PC-3 (cell line): ENCODE measurements around the gene AMELX. TPM values are rescaled to one million over a fixed set of nuclear protein-coding genes. Genes with fewer than 3 reads are reported as not detected.

Experiments
- ATAC-seq: fragments of 200-7000 bp; cut with Tn5 transposase; 2 replicates; pipeline ENCODE4 v1.9.1; 2020; ENCODE audit warnings: mild to moderate bottlenecking, moderate library complexity
- BruUV-seq: library from RNA; stranded (reverse); fragments of 400-500 nt; replicated peaks from 2 replicates; lab custom pipeline; 2021; lab: Mats Ljungman, UMichigan
- CTCF ChIA-PET: fragments of 300-600 bp; sonication (Branson Sonifier 250); formaldehyde crosslinking; loops from one replicate; lab custom pipeline; 2022; ENCODE audit warnings: antibody characterized with exemption; lab: Charles Lee
- POLR2A ChIA-PET: fragments of 300-600 bp; sonication (Branson Sonifier 250); formaldehyde crosslinking; loops from one replicate; lab custom pipeline; 2022; ENCODE audit warnings: antibody characterized with exemption; ENCODE audit not compliant: unreplicated experiment; lab: Charles Lee
- DNase-seq: peaks from one replicate; pipeline ENCODE4 v3.0.0-alpha.2; 2015
- H2AFZ ChIP-seq: fragments of 300-600 bp; sonication (generic); 2 replicates; pipeline ENCODE4 v1.6.0; 2016; ENCODE audit warnings: antibody characterized with exemption, low read length
- H3F3A ChIP-seq: fragments of 300-600 bp; sonication (generic); one replicate; pipeline ENCODE4 v1.6.0; 2017; ENCODE audit warnings: antibody characterized with exemption, low read length, control low read depth, mild to moderate bottlenecking; ENCODE audit not compliant: unreplicated experiment
- H3K27ac ChIP-seq: fragments of 300-600 bp; sonication (generic); 2 replicates; pipeline ENCODE4 v1.5.1; 2016; ENCODE audit warnings: mild to moderate bottlenecking, low read length
- H3K27me3 ChIP-seq: fragments of 300-600 bp; sonication (generic); 2 replicates; pipeline ENCODE4 v1.6.1; 2016; ENCODE audit warnings: low read length, mixed read lengths
- H3K36me3 ChIP-seq: fragments of 300-600 bp; sonication (generic); 2 replicates; pipeline ENCODE4 v1.6.1; 2016; ENCODE audit warnings: low read depth, mixed run types, low read length, mixed read lengths
- H3K4me1 ChIP-seq: fragments of 300-600 bp; sonication (generic); 2 replicates; pipeline ENCODE4 v1.5.1; 2016; ENCODE audit warnings: low read length; ENCODE audit not compliant: insufficient read depth
- H3K4me2 ChIP-seq: fragments of 300-600 bp; sonication (generic); 2 replicates; pipeline ENCODE4 v1.6.0; 2016; ENCODE audit warnings: low read length
- H3K4me3 ChIP-seq: fragments of 300-600 bp; sonication (generic); 2 replicates; pipeline ENCODE4 v1.5.1; 2016; ENCODE audit warnings: mild to moderate bottlenecking, low read length, mixed read lengths
- H3K79me2 ChIP-seq: fragments of 300-600 bp; sonication (generic); 2 replicates; pipeline ENCODE4 v1.6.1; 2017; ENCODE audit warnings: low read length, mixed read lengths
- H3K9ac ChIP-seq: fragments of 300-600 bp; sonication (generic); 2 replicates; pipeline ENCODE4 v1.6.0; 2016; ENCODE audit warnings: mild to moderate bottlenecking, low read length
- H3K9me2 ChIP-seq: fragments of 300-600 bp; sonication (generic); replicated peaks from 2 replicates; pipeline ENCODE4 v1.6.1; 2016; ENCODE audit warnings: mixed run types, low read length, mixed read lengths
- H3K9me3 ChIP-seq: fragments of 300-600 bp; sonication (generic); 2 replicates; pipeline ENCODE4 v1.6.1; 2016; ENCODE audit warnings: low read length, mixed read lengths
- H4K20me1 ChIP-seq: fragments of 300-600 bp; sonication (generic); 2 replicates; pipeline ENCODE4 v1.6.1; 2016; ENCODE audit warnings: low read length, mixed read lengths
- EZH2 ChIP-seq: fragments of 300-600 bp; sonication (generic); IDR thresholded peaks from one replicate; pipeline ENCODE4 v1.6.1; 2017; ENCODE audit warnings: antibody characterized with exemption, mild to moderate bottlenecking, low read length; ENCODE audit not compliant: unreplicated experiment
- EZH2phosphoT487 ChIP-seq: fragments of 300-600 bp; sonication (generic); IDR thresholded peaks from 2 replicates; pipeline ENCODE4 v1.6.1; 2018; ENCODE audit warnings: mild to moderate bottlenecking, antibody characterized with exemption, low read length, borderline replicate concordance
- intact Hi-C: fragments of 100-400 bp; cut with micrococcal nuclease; formaldehyde crosslinking; loops from 2 replicates; pipeline ENCODE4 v1.9.0; 2023
- total RNA-seq: library from RNA; depleted of rRNA; stranded (reverse); fragments of >200 nt; gene quantifications from 2 replicates; pipeline ENCODE4 v1.2.3, GENCODE V29; 2014
- TF ChIP-seq, protein P1 (sequence below): fragments of 300-600 bp; sonication (generic); conservative IDR thresholded peaks from 2 replicates; pipeline ENCODE4 v1.5.1; 2017; ENCODE audit warnings: antibody characterized with exemption, low read depth, mild to moderate bottlenecking, low read length

The AMELX gene
- total RNA-seq, 1 experiment from 2014 or later: not detected

GRCh38 chrX:11266573-11267003 lies 26.6 kb upstream of the AMELX start:
- H3K9me3 ChIP-seq: no peaks in the 10 kb centered on the region
- H3K9ac ChIP-seq: no peak overlapping the region
- H3F3A ChIP-seq: no peaks in the 10 kb centered on the region
- no peak overlapping the region for H2AFZ ChIP-seq
- ChIA-PET CTCF (no interaction called here), POLR2A (no interaction called here)
- ATAC-seq: no peak
- TF ChIP-seq, protein P1, sequence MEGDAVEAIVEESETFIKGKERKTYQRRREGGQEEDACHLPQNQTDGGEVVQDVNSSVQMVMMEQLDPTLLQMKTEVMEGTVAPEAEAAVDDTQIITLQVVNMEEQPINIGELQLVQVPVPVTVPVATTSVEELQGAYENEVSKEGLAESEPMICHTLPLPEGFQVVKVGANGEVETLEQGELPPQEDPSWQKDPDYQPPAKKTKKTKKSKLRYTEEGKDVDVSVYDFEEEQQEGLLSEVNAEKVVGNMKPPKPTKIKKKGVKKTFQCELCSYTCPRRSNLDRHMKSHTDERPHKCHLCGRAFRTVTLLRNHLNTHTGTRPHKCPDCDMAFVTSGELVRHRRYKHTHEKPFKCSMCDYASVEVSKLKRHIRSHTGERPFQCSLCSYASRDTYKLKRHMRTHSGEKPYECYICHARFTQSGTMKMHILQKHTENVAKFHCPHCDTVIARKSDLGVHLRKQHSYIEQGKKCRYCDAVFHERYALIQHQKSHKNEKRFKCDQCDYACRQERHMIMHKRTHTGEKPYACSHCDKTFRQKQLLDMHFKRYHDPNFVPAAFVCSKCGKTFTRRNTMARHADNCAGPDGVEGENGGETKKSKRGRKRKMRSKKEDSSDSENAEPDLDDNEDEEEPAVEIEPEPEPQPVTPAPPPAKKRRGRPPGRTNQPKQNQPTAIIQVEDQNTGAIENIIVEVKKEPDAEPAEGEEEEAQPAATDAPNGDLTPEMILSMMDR: no peak
- TF ChIP-seq EZH2phosphoT487 (no peak), EZH2 (no peak)
- no peak overlapping the region for H3K27ac ChIP-seq
- H3K36me3 ChIP-seq: no peaks in the 10 kb centered on the region
- no peaks in the 10 kb centered on the region for H4K20me1 ChIP-seq
- no peaks in the 10 kb centered on the region for H3K9me2 ChIP-seq
- peaks cover 6% of the 10 kb centered on the region for H3K4me1 ChIP-seq
- no peak overlapping the region for H3K4me3 ChIP-seq
- no peaks in the 10 kb centered on the region for H3K79me2 ChIP-seq
- no peaks in the 10 kb centered on the region for H3K27me3 ChIP-seq
- no peak for DNase-seq
- intact Hi-C loops: no loop called here
- H3K4me2 ChIP-seq: no peak overlapping the region
- BruUV-seq: no TSS peak

DNA sequence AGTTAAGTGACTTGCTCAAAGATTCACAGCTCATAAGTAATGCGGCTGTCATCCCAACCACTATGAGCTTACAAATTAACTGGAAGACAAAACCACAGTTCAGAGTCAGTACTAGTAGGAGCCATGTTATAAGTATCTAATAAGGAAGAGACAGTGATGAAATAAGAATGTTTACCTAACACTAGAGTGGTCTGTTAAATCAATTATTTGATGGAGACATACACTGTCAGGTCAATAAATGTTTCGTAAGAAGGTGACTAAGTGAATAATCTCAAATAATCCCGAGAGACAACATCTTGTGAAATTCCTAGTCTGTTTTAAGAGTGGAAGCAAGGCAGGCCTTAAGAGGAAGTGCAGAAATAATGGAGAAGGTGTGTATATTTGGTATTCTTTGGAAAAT lies 25.8 kb upstream of the AMELX start:
- Histone ChIP-seq H3K79me2 (no peaks in the 10 kb centered on the region), H3K27ac (no peak overlapping the region), H3K9me3 (no peaks in the 10 kb centered on the region), H3K9me2 (no peaks in the 10 kb centered on the region), H2AFZ (no peak overlapping the region), H3K36me3 (no peaks in the 10 kb centered on the region), H3F3A (no peaks in the 10 kb centered on the region), H4K20me1 (no peaks in the 10 kb centered on the region), H3K4me3 (no peak overlapping the region), H3K4me1 (peaks cover 4% of the 10 kb centered on the region; the same call in 1 of the 2 replicates), H3K4me2 (no peak overlapping the region), H3K9ac (no peak overlapping the region), H3K27me3 (no peaks in the 10 kb centered on the region)
- peak; percentile 45 for DNase-seq
- ChIA-PET CTCF (no interaction called here), POLR2A (no interaction called here)
- TF ChIP-seq EZH2phosphoT487: no peak
- no peak for TF ChIP-seq EZH2
- TF ChIP-seq, protein P1: no peak
- no TSS peak for BruUV-seq
- no peak for ATAC-seq
- intact Hi-C loops: no loop called here

- ATAC-seq: no peak
- Histone ChIP-seq H3K27ac (no peak overlapping the region), H3K79me2 (no peaks in the 10 kb centered on the region), H3K36me3 (no peaks in the 10 kb centered on the region), H3F3A (no peaks in the 10 kb centered on the region), H3K9me2 (no peaks in the 10 kb centered on the region), H3K4me3 (no peak overlapping the region), H3K4me2 (no peak overlapping the region), H3K4me1 (peaks cover 7% of the 10 kb centered on the region), H3K27me3 (no peaks in the 10 kb centered on the region), H2AFZ (no peak overlapping the region), H3K9ac (no peak overlapping the region), H4K20me1 (no peaks in the 10 kb centered on the region), H3K9me3 (no peaks in the 10 kb centered on the region)
- intact Hi-C loops: no loop called here
- ChIA-PET POLR2A (no interaction called here), CTCF (no interaction called here)
- BruUV-seq: no TSS peak
- no peak for DNase-seq
- TF ChIP-seq, protein P1: no peak
- no peak for TF ChIP-seq EZH2
- TF ChIP-seq EZH2phosphoT487: no peak
These were observed 24.2 kb upstream of the AMELX start for GRCh38 chrX:11269006-11269405.
